H9 (cell line): Measurements from ENCODE around the gene PRR5L. TPM values are rescaled to one million over a fixed set of nuclear protein-coding genes. Genes with fewer than 3 reads are reported as not detected.

ENCODE experiments used
- DNase-seq: peaks from one replicate; pipeline ENCODE4 v3.0.0-alpha.2; 2017
- H2AFZ ChIP-seq: one replicate; pipeline ENCODE4 v1.6.1; 2013; ENCODE audit warnings: mild to moderate bottlenecking, low read length, control low read depth, moderate library complexity
- H2AK5ac ChIP-seq: 2 replicates; pipeline ENCODE4 v1.6.1; 2013; ENCODE audit warnings: low read length, control low read depth, mixed read lengths; ENCODE audit not compliant: insufficient read length
- H2BK120ac ChIP-seq: one replicate; pipeline ENCODE4 v1.6.1; 2013; ENCODE audit warnings: low read depth, mild to moderate bottlenecking, low read length, control low read depth, inconsistent platforms; ENCODE audit not compliant: poor library complexity, severe bottlenecking
- H2BK12ac ChIP-seq: 2 replicates; pipeline ENCODE4 v1.6.1; 2013; ENCODE audit warnings: low read length, control low read depth, mixed read lengths, low read depth; ENCODE audit not compliant: insufficient read length
- H2BK15ac ChIP-seq: 2 replicates; pipeline ENCODE4 v1.6.1; 2013; ENCODE audit warnings: low read depth, low read length, control low read depth
- H2BK20ac ChIP-seq: one replicate; pipeline ENCODE4 v1.6.1; 2013; ENCODE audit warnings: low read depth, mild to moderate bottlenecking, low read length, control low read depth, inconsistent platforms; ENCODE audit not compliant: poor library complexity, severe bottlenecking
- H2BK5ac ChIP-seq: 2 replicates; pipeline ENCODE4 v1.6.1; 2013; ENCODE audit warnings: low read length, control low read depth, mixed read lengths; ENCODE audit not compliant: insufficient read length
- H3K14ac ChIP-seq: 2 replicates; pipeline ENCODE4 v1.6.1; 2013; ENCODE audit warnings: low read length, control low read depth; ENCODE audit not compliant: insufficient read depth
- H3K18ac ChIP-seq: 2 replicates; pipeline ENCODE4 v1.6.1; 2013; ENCODE audit warnings: low read depth, mild to moderate bottlenecking, mixed read lengths, low read length, control low read depth; ENCODE audit not compliant: insufficient read length
- H3K23ac ChIP-seq: 2 replicates; pipeline ENCODE4 v1.6.1; 2013; ENCODE audit warnings: low read length, control low read depth, mixed read lengths, low read depth; ENCODE audit not compliant: insufficient read length
- H3K23me2 ChIP-seq: 2 replicates; pipeline ENCODE4 v1.6.1; 2013; ENCODE audit warnings: low read depth, mild to moderate bottlenecking, mixed read lengths, low read length, control low read depth; ENCODE audit not compliant: insufficient read length, poor library complexity, severe bottlenecking
- H3K27ac ChIP-seq: 2 replicates; pipeline ENCODE4 v1.5.1; 2013; ENCODE audit warnings: low read length, control low read depth, mixed read lengths, low read depth; ENCODE audit not compliant: insufficient read length
- H3K27me3 ChIP-seq: 2 replicates; pipeline ENCODE4 v1.6.1; 2013; ENCODE audit warnings: low read length, control low read depth, inconsistent platforms; ENCODE audit not compliant: insufficient read depth
- H3K4ac ChIP-seq: 2 replicates; pipeline ENCODE4 v1.6.1; 2013; ENCODE audit warnings: low read depth, mild to moderate bottlenecking, control low read depth, inconsistent platforms, low read length, moderate library complexity
- H3K4me1 ChIP-seq: 2 replicates; pipeline ENCODE4 v1.6.1; 2013; ENCODE audit warnings: low read length, control low read depth, inconsistent platforms; ENCODE audit not compliant: insufficient read depth
- H3K4me2 ChIP-seq: 2 replicates; pipeline ENCODE4 v1.6.1; 2013; ENCODE audit warnings: low read length, control low read depth, mixed read lengths; ENCODE audit not compliant: insufficient read length, insufficient read depth
- H3K56ac ChIP-seq: 2 replicates; pipeline ENCODE4 v1.6.1; 2013; ENCODE audit warnings: low read depth, mild to moderate bottlenecking, mixed read lengths, low read length, control low read depth; ENCODE audit not compliant: insufficient read length
- H3K79me1 ChIP-seq: 2 replicates; pipeline ENCODE4 v1.6.1; 2013; ENCODE audit warnings: low read depth, mild to moderate bottlenecking, moderate library complexity, low read length, control low read depth, inconsistent platforms; ENCODE audit not compliant: insufficient read depth, poor library complexity, severe bottlenecking
- H3K79me2 ChIP-seq: 2 replicates; pipeline ENCODE4 v1.6.1; 2013; ENCODE audit warnings: low read length, control low read depth, inconsistent platforms; ENCODE audit not compliant: insufficient read depth
- H3K9ac ChIP-seq: 2 replicates; pipeline ENCODE4 v1.6.1; 2013; ENCODE audit warnings: low read length, control low read depth, mixed read lengths; ENCODE audit not compliant: insufficient read length; ENCODE audit errors: extremely low read depth
- H3K9me3 ChIP-seq: one replicate; pipeline ENCODE4 v1.6.1; 2013; ENCODE audit warnings: low read depth, low read length, inconsistent platforms; ENCODE audit not compliant: control insufficient read depth
- H3T11ph ChIP-seq: one replicate; pipeline ENCODE4 v1.6.1; 2013; ENCODE audit warnings: mild to moderate bottlenecking, low read length, control low read depth, inconsistent platforms
- H4K20me1 ChIP-seq: one replicate; pipeline ENCODE4 v1.6.1; 2013; ENCODE audit not compliant: control insufficient read depth, insufficient read length, insufficient read depth
- H4K5ac ChIP-seq: 2 replicates; pipeline ENCODE4 v1.6.1; 2013; ENCODE audit warnings: low read depth, mild to moderate bottlenecking, mixed read lengths, low read length, control low read depth; ENCODE audit not compliant: insufficient read length
- H4K8ac ChIP-seq: replicated peaks from 2 replicates; pipeline ENCODE4 v1.6.1; 2013; ENCODE audit warnings: low read length, control low read depth, mixed read lengths, low read depth; ENCODE audit not compliant: insufficient read length
- H4K91ac ChIP-seq: 2 replicates; pipeline ENCODE4 v1.6.1; 2013; ENCODE audit warnings: low read depth, mild to moderate bottlenecking, moderate library complexity, mixed read lengths, low read length, control low read depth; ENCODE audit not compliant: insufficient read length
- H3K27ac Mint-ChIP-seq, 3 experiments: 2 replicates in 2 of 3; 3 replicates in 1 of 3; pipeline ENCODE4 v1.8.0; 2020 to 2021; ENCODE audit warnings: mixed read lengths in 3 of 3, mild to moderate bottlenecking in 1 of 3, moderate library complexity in 1 of 3
- H3K27me3 Mint-ChIP-seq: 2 replicates; pipeline ENCODE4 v1.8.0; 2021; ENCODE audit warnings: low read depth, mild to moderate bottlenecking, moderate library complexity, mixed read lengths
- H3K36me3 Mint-ChIP-seq, 3 experiments: 2 replicates in 2 of 3; 3 replicates in 1 of 3; pipeline ENCODE4 v1.8.0; 2020 to 2021; ENCODE audit warnings: low read depth in 3 of 3, mixed read lengths in 3 of 3; ENCODE audit not compliant: insufficient read depth in 1 of 3
- H3K4me1 Mint-ChIP-seq, 2 experiments: 2 replicates each; pipeline ENCODE4 v1.8.0; 2020; ENCODE audit warnings: mixed read lengths in 2 of 2
- H3K4me3 Mint-ChIP-seq, 2 experiments: 2 replicates in 1 of 2; 3 replicates in 1 of 2; pipeline ENCODE4 v1.8.0; 2020 to 2021; ENCODE audit warnings: mild to moderate bottlenecking in 2 of 2, mixed read lengths in 2 of 2, moderate library complexity in 1 of 2
- H3K9me3 Mint-ChIP-seq, 2 experiments: 2 replicates in 1 of 2; 3 replicates in 1 of 2; pipeline ENCODE4 v1.8.0; 2020; ENCODE audit warnings: mild to moderate bottlenecking in 2 of 2, mixed read lengths in 2 of 2, moderate library complexity in 1 of 2
- WGBS: extraction: QIAGEN DNeasy Blood & Tissue Kit; methylation state at CpG from one replicate; pipeline ENCODE4 v1.1.7; 2013; ENCODE audit warnings: missing lambda C conversion rate, low lambda C conversion rate, mixed read lengths; ENCODE audit not compliant: insufficient read length; ENCODE audit errors: extremely low coverage; 5-methylcytosine and 5-hydroxymethylcytosine counted together
- total RNA-seq: library from RNA; stranded (reverse); gene quantifications from 2 replicates; pipeline ENCODE4 v1.2.1, GENCODE V29; 2021
- TF ChIP-seq, protein P1 (sequence below): fragments of 200-600 bp; sonication (generic); conservative IDR thresholded peaks from 3 replicates; pipeline ENCODE4 v1.8.0; 2021; ENCODE audit warnings: antibody characterized with exemption, mild to moderate bottlenecking

PRR5L gene
- total RNA-seq, 1 experiment from 2014 or later: 5.6 TPM

DNA sequence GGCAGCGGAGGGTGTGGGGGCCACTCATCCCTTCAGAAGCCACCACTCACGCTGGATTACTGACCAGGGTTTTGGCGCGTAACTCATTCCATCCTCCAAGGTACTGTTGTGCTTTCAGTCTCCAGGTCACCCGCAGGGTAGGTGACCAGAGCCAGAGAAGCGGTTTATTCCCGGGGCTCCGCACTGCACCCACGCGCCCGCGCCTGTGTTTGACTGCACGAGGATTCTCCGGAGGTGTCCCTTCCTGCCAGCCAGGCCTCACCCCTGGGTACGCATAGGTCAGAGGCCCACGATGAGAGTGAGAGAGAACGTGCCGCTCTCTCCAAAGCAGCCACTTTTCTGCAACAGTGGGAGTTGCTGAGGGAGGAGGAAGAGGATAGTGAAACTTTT, 158.5 kb downstream of the PRR5L start:
- Histone ChIP-seq H3K9ac (no peak overlapping the region), H3K23ac (no peak overlapping the region), H3K79me2 (no peaks in the 10 kb centered on the region), H3K27ac (no peak overlapping the region), H3K14ac (0 out of 2 replicates have a peak overlapping the region, but pooled peaks have one; percentile 62), H3K27me3 (no peaks in the 10 kb centered on the region), H3K9me3 (no peaks in the 10 kb centered on the region), H2BK120ac (no peak overlapping the region), H4K91ac (no peak overlapping the region), H2BK20ac (no peak overlapping the region), H2AK5ac (no peak overlapping the region), H3K4me2 (no peak overlapping the region), H4K5ac (no peak overlapping the region), H3K56ac (no peak overlapping the region), H4K20me1 (no peaks in the 10 kb centered on the region), H4K8ac (no peak overlapping the region), H3K79me1 (no peaks in the 10 kb centered on the region), H2BK15ac (no peak overlapping the region), H3T11ph (no peak overlapping the region), H3K4ac (no peak overlapping the region), H3K23me2 (no peaks in the 10 kb centered on the region), H3K18ac (no peak overlapping the region), H2BK12ac (no peak overlapping the region), H2BK5ac (no peak overlapping the region), H2AFZ (no peak overlapping the region), H3K4me1 (no peaks in the 10 kb centered on the region; the same call in 1 of the 2 replicates)
- TF ChIP-seq, protein P1, sequence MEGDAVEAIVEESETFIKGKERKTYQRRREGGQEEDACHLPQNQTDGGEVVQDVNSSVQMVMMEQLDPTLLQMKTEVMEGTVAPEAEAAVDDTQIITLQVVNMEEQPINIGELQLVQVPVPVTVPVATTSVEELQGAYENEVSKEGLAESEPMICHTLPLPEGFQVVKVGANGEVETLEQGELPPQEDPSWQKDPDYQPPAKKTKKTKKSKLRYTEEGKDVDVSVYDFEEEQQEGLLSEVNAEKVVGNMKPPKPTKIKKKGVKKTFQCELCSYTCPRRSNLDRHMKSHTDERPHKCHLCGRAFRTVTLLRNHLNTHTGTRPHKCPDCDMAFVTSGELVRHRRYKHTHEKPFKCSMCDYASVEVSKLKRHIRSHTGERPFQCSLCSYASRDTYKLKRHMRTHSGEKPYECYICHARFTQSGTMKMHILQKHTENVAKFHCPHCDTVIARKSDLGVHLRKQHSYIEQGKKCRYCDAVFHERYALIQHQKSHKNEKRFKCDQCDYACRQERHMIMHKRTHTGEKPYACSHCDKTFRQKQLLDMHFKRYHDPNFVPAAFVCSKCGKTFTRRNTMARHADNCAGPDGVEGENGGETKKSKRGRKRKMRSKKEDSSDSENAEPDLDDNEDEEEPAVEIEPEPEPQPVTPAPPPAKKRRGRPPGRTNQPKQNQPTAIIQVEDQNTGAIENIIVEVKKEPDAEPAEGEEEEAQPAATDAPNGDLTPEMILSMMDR: no peak
- no peak for DNase-seq
- Mint-ChIP-seq H3K27ac (peak overlapping the region; percentile 13 to 97 (median 83); a peak in 3 of 7 replicates), H3K4me3 (no peak overlapping the region), H3K36me3 (peaks cover 0 to 3% (median 0%) of the 10 kb centered on the region in 3 experiments; a peak in 1 of 7 replicates), H3K4me1 (peaks cover 34 to 36% of the 10 kb centered on the region in 2 experiments), H3K9me3 (no peaks in the 10 kb centered on the region), H3K27me3 (no peaks in the 10 kb centered on the region; the same call in none of the 2 replicates)
- WGBS: no CpG with 5 or more reads among the region's 18 CpGs
